HG02610 (cell line): ENCODE data around the gene ULK2.

Source experiments
- ATAC-seq: cut with Tn5 transposase; IDR thresholded peaks from one replicate; pipeline ENCODE4 v1.9.1; 2021; ENCODE audit warnings: mild to moderate bottlenecking, moderate library complexity; ENCODE audit not compliant: unreplicated experiment

The ULK2 gene

DNA sequence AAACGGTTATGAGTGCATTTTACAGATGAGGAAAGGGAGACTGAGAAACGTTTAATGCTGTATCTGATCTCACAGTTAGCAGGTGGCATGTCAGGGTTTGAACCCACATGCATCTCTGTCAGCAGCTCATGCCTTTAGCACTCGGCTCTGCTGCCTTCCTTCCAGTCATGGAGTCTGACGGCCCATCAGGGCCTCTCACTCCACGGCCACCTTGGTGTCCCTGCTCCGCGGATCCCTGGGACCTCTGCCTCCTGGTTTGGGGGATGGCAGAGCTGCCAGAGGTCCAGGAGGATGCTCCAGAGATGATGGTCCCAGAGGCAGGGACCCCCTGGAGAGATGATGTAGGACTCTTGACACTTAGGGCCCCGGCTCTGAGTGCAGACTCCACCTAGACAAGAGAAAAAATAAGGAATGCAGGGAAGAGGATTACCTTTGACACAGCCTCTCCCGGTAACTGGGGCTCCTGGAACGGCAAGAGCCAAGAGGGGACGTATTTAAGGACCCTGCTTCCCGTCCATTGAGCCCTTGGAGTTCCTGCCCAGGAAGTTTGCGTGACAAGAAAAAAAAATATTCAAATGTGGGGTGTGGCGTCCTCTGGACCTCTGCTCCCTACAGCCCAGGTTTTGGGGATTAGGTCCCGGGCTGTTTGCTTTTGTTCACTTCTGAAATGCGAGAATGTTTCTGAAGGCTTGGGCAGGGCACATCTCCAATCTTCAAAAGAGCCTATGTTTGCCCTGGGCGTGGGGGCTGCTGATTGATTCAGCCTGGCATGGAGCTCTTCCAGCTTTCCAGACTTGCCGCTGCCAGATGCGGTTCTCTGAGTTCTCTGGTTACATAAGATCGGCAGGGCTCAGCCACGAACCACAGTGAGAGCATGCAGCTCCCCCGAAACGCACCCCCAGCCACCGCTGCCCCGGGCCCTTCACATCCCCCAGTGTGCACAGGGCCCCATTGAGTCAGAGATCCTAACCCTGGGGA, 119.6 kb downstream of the ULK2 start, which contains the start of gene ALDH3A1:
Gene ALDH3A1, minus strand, starts transcription at position 470 of the 978 bp plus-strand sequence. CDS start 3,169 bp downstream, outside the sequence.
- no peak for ATAC-seq

DNA sequence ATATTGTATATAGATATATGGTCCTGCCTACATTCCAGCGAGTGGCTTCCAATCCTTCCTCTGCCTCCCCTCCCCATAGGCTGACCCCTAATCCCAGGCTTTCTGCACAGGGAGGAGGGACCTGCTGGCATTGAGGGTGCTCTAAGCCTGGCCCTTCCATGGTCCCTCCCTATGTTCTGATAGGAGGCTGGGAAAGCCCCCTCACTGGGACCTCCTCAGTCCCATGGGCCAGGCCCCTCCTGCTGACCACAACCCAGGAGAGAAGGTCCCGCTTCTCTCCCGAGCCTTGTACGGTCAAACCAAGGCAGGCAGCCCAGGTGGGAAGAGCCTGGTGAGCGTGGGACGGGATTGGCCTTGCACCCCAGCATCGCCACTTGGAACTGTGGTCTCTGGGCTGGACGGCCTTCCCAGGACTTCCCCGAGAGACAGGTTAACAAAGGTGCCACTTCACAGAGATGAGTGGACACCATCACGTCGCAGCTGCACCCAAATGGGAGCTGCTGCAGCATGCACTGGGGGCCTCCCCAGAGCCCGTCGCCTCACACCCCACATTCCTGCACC, 120.5 kb downstream of the ULK2 start:
- ATAC-seq: no peak

DNA sequence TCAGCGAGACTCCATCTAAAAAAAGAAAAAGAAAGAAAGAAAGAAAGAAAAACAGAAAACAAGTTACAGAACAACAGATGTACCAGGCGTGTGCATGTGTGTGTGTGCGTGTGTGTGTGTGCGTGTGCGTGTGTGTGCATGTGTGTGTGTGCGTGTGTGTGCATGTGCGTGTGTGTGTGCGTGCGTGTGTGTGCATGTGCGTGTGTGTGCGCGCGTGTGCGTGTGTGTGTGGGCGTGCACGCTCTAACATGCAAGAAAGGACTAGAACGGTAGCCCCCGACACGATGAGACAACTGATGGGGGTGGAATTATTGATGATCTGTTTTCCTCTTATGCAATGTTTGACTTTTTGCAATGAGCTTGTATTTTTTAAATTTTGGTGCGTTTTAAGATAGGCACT, 121.2 kb downstream of the ULK2 start:
- ATAC-seq: no peak

DNA sequence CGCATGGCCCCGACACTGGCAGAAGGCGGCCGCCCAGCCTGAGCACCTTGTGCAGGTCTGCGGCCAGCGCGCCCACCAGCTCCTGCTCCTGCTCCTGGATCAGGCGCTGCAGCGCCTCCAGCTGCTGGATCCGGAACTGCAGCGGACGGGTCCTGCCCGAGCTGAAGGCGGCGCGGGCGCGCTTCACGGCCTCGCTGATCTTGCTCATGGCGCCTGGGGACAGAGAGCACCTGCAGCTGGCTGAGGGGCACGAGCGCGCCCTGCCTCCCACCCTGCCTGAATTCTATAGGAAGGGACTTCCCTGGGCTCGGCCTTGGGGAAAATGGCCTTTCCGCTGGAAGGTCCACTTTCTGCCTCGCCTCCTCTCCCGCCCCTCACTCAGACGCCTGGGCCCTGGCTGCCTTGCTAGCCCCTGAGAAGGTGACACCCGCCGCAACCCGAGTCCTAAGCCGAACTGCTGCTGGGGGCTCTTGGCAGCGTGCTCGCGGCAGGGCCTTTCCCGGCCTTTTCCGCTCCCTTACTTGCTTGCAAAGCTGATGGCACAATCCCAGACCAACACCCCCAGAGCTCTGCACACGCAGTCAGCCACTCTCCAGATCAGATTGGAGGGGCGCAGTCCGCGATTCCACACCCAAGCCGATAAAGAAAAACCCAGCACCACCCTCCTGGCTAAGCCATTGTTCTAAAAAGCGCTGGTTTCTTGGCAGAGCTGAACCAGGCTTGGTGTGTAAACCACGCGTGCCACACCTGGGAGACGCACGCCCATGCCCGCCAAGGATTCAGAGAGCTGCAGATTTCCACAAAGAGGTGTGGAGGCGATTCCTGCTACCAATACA, 122.6 kb downstream of the ULK2 start:
- no peak for ATAC-seq

DNA sequence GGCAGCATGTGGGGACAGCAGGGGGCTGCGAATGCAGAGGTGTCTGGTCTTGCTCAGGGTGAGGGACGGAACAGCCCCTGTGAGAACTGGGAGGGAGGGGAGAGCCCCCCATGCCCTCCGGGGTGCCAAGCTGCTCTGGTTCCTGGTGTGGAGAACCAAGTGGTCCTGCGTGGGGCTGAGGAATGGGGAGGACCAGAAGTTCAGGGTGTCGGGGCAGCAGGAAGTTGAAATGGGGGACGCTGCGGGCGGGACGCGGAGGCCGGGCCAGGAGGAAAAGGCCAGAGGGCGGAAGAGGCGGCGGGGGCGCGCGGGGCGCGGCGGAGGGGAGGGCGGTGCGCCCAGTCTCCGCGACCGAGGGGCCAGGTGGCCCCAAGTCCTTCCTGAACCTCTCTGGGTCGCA, 123.2 kb downstream of the ULK2 start:
- no peak for ATAC-seq

DNA sequence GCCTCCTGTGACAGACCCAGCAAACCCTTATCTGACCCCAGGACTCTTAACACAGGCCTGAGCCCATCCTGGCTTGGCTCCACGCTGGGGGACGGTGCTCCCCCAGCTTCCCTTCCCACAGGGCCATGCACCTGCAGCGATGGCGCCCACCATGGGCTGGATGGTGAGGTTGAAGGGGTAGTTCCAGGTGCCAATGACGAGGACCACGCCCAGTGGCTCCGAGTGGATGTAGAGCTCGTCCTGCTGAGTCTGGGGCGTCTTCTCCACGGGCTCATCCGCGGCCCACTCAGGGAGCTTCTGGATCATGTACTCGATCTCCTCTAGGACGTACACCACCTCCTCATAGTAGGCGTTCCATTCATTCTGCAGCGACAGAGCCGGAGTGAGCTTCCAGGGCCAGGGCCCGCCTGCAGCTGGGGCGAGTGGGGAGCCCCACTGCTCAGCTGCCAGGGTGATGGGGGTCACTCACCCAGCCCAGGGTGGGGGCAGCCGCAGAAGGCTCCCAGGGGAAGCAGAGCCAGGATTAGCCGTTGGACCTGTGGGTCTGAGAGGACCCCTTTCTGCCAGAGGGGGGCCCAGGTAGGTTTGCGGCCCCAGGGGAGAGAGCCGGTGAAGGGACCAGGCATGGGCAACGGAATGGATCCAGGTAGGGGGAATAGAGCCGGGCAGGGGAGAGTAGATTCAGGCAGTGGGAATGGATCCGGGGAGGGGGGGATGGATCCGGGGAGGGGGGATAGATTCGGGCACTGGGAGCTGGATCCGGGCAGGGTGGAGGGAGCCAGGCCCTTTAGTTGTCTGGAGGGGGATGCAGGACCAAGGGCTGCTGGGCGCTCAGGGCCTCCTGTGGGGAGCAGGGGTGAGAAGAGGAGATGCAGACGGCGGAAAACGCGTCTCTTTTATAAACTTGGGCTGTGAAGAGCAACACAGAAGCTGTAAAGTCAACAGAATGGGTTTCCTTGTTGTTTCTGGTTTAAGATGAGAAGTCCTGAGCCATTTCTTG, 124.3 kb downstream of the ULK2 start:
- no peak for ATAC-seq

DNA sequence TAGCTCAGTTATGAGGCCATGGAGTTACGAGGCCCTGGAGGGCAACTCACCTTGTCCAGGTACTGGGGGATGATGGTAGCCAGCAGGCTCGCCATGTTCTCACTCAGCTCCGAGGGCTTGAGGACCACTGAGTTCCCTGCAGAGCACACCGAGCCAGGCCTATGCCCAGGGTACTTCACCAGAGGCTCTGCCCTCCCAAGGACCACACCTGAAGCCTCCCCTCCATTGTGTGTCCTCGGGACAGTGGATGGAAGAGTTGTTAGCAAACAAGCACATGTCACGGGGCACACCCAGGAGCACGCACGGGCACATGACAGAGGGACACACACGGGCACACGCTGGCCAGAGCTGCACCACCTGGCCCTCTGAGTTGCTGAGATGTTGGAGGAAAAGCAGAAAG, 125.2 kb downstream of the ULK2 start:
- ATAC-seq: no peak

DNA sequence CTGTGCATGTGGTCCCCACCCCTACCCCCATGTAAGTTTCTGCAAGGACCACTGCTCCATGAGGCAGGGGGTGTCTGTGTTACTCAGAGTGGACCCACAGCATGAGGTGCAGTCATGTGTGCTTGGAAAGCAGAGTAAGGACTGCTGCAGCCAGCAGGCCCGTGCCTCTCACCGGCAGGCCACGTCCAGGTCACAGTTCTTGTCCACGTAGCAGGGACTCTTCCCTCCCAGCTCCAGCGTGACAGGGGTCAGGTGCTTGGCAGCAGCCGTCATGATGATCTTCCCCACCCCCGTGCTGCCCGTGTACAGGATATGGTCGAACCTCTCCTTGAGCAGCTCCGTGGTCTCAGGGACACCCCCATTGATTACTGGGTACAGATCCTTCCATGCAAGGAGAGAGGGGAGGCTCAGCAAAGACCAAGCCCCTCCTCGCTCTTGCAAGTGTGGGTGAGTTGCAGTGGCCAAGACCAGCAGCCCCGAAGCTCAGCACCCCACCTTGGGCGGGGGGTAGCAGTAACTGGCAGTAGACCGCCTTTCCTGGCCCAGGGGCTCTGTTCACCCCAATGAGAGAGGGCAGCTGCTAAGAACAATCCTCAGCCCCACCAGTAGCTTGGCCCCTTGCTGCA, 125.8 kb downstream of the ULK2 start:
- ATAC-seq: no peak

DNA sequence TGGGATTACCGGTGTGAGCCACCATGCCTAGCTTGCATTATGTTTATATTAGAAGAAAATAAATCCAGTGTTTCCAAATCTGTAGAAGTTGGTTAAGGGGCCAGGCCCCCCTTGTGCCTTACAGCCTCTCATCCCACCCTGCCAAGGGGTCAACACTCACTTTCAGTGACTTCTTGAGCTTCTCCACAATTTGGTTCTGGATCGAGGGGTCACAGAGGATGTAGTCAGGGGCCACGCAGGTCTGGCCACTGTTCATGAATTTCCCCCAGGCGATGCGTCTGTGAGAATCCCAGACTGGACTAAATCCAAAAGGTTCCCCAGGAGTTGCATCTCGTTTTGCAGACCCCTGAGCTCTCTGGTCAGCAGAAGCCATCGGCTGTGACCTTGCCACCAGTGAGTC, 126.8 kb downstream of the ULK2 start:
- ATAC-seq: no peak

DNA sequence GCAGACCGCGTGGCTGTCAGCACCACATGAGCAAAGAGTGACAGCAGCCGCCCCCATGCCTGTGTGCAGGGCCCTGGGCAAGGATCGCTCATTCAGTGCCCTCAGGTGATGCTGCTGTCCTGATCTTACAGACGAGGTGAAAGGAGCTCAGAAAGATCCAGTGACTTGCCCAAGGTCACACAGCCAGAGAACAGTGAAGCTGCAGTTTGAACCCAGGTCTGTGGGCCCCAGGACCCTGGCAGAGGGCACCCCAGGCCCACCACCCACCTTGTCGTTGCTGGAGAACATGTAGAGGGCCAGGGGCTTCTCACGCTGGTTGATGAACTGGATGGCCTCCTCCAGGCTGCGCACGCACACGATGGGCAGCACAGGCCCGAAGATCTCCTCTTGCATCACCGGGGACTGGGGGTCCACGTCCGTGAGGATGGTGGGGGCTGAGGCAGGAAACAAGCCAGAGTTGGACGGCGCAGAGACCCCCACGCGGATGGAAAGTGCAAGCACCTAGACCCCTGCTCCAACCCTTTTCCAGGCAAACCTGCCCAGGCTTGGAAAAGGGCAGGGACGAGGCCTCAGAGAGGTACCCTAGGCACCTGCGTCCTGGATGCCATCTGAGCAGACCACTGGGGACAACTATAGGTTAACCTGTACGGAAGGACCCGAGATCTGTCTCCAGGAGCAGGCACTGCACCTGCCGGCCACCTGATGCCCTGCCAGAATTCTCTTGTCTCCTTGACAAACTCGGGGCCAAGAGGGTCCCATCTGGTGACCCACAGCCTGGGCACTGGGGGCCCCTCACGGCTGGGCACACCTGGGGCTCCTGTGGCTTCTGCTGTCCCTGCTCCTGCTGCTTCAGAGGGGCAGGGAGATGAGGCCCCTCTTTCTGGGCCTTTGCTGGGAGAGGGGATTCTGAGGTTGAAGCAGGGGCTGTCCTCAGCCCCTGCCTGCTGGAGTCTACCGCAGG, 128.2 kb downstream of the ULK2 start:
- ATAC-seq: no peak

DNA sequence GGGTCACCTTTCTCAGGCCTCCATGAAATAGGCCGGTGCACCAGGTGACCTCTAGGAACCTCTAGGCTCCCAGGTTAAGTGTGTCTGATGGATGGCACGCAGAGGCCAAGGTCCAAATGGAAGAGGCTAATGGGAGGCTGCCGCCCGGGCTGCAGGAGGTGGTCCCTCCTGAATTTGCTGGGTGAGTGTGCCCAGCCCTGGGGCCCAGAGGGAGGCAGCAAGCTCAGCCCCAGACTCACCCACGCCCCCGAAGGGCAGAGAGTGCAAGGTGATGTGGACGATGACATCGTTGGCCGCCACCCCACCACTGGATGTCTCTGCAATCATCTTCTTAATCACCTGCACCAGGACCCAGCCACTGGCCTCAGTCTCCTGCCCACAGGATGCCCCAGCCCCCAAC, 129.0 kb downstream of the ULK2 start:
- no peak for ATAC-seq

DNA sequence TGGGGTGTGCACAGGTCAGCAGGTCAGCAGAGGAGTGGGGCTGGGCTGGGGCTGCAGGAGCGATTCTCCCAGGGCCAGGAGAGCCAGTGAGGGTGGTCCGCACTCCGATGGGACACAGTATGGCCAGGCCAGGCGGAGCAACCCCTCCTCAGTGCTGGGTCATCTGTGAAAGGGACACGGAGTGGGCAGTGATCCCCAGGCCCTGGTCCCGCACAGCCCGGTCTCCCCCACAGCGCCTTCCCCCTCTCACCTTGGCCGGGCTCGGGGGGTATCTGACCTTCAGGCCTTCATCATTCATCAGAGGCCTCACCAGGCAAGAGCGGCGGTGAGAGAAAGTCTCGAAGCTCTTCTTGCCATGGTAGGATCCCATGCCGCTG, 129.7 kb downstream of the ULK2 start:
- ATAC-seq: no peak

DNA sequence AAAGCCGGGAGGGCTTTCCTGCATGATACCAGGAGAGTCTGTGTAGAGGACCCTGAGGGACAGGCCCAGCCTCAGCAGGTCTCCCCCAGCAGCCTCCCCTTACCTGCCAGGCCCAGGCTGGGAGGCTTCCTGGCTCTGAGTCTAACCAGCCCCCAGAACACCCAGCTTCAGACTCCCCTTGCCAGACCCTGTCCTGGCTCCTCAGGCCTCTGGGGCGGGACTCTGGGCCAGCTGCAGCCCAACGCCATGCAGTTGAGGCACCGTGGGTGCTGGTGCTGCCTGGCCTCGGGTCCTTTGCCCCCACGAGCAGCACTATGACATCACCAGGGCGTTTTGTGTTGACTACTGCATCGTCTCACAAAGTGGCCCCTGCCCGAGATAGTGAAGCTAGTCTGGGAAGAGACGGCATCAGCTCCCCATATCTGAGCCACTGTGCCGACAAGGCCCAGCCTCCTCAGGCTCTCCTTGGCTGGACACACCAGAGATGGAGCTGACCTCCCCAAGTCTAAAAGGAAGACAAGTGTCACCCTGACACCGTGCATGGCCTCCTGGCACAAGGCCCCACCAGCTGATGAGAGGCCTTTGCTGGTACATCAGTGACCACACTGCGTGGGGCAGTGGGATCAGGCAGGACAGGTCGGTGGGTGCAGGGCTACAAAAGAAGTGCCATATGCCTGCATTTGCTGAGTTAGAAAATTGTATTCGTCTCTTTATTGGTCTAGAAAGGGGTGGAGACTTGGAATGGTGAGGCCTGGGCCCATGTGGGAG, 130.2 kb downstream of the ULK2 start:
- ATAC-seq: no peak

DNA sequence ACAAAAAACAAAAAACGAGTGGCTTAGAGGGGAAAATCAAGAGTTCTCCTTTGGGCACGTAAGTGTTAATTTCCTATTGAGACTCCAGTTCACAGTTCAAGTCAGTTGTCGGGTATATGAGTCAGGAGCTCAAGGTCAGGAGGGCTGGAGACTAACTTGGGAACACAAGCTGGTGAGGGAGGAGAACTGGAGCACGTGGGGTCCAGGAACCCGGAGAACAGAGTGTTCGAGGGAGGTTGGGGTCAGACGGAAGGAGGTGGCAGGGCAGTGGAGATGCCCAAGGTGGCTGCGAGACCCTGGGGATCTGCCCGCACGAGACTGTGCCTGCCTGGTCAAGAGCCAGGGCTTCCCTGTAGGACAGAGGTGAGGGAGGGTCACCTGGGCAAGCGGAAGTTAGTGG, 131.7 kb downstream of the ULK2 start:
- no peak for ATAC-seq

DNA sequence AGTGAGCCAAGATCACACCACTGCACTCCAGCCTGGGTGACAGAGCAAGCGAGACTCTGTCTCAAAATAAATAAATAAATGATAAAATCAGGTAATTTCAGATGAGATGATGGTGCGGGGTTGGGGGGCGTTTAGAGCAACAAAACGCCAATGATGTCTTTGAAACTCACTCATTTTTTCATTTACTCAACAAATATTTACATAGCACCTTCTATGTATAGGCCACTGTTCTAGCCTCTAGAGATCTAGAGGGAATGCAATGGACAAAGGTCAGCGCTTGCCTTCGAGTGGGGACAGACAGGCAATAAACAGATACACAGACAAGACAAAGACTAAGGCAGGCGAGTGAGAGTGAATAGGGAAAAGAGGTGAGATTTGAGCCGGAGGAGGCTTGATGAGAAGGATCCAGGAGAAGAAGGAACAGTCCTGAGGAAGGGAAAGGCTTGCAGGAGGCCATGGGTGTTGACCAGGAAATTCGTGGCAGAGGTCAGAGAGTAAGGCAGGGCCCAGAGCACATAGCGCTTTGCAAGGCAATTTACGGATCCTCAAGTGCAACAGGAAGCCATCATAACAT, 133.7 kb downstream of the ULK2 start:
- no peak for ATAC-seq

DNA sequence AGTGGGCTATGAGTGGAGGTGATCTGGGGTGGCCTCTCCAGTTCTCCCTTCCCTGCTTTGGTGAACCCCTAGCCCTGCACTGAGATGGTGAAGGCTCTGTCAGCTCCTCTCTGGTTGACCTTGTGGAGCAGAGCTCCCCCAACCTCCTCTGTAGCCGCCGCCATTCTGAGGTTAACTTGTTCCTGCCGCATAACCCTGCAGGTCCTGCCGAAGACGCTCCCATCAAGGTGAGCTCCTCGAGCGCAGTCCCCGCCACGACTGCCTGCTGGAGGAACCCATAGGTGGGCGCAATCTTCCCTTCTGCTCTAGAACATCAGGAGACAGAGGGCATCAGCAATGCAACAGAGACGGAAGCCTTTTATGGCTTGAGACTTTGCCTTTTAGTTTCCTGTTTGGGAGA, 136.1 kb downstream of the ULK2 start:
- ATAC-seq: no peak

DNA sequence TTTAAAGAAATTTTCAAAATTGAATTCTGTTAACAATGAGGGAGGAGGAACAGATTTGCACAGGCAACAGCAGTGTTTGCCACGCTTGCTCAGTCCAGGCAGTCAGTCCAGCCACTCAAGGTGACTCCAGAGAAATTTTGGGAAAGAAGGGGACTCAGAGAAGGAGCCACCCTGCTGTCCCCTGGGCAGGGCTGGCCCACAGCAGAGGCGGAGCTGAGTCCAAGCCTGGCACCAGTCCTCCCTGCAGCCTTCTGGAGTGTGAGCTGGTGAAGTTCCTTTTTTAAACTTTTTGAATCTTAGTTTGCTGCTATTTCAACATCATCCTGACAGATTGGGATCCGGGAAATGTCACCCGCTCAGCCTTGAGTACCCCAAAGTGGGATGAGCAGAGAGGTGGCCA, 136.9 kb downstream of the ULK2 start:
- no peak for ATAC-seq

DNA sequence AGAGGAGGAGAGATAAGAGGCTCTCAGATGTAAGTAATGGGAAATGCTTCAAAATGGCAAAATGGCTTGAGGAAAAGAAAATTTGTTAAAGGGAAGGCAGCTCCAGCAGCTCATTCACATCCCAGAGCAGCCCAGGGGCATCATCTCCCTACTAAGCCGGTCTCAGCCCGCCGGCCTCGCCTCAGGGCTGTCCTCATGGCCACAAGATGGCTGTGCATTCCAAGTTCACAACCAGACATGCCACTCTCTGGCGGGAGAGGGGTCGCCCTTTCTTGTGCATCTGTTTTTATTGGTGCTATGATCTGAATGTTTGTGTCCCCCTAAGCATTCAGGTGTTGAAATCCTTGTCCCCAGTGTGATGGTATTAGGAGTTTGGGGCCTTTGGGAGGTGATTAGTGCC, 137.8 kb downstream of the ULK2 start:
- no peak for ATAC-seq
